Glutamatergic neuron (in vitro differentiated cells): ENCODE measurements around the gene PAEP. TPM values are rescaled to one million over a fixed set of nuclear protein-coding genes. Genes with fewer than 3 reads are reported as not detected.

ENCODE experiments used
- DNase-seq: peaks from one replicate; pipeline ENCODE4 v3.0.0; 2022
- H3K27ac Mint-ChIP-seq: one replicate; pipeline ENCODE4 v1.8.0; 2020; ENCODE audit warnings: mild to moderate bottlenecking, mixed read lengths, inconsistent platforms; ENCODE audit not compliant: unreplicated experiment
- H3K27me3 Mint-ChIP-seq: one replicate; pipeline ENCODE4 v1.8.0; 2020; ENCODE audit warnings: mild to moderate bottlenecking, moderate library complexity, mixed read lengths, inconsistent platforms; ENCODE audit not compliant: unreplicated experiment
- H3K36me3 Mint-ChIP-seq: one replicate; pipeline ENCODE4 v1.8.0; 2020; ENCODE audit warnings: mild to moderate bottlenecking, mixed read lengths, inconsistent platforms; ENCODE audit not compliant: unreplicated experiment
- H3K4me1 Mint-ChIP-seq: one replicate; pipeline ENCODE4 v1.8.0; 2020; ENCODE audit warnings: mild to moderate bottlenecking, low read depth, mixed read lengths, inconsistent platforms; ENCODE audit not compliant: unreplicated experiment
- H3K4me3 Mint-ChIP-seq: one replicate; pipeline ENCODE4 v1.8.0; 2020; ENCODE audit warnings: mild to moderate bottlenecking, mixed read lengths, inconsistent platforms; ENCODE audit not compliant: unreplicated experiment
- H3K9me3 Mint-ChIP-seq: one replicate; pipeline ENCODE4 v1.8.0; 2020; ENCODE audit warnings: mild to moderate bottlenecking, moderate library complexity, mixed read lengths, inconsistent platforms; ENCODE audit not compliant: unreplicated experiment
- CTCF ChIP-seq: fragments of 200-600 bp; sonication (generic); IDR thresholded peaks from one replicate; pipeline ENCODE4 v1.5.0; 2021; ENCODE audit not compliant: partially characterized antibody, unreplicated experiment
- total RNA-seq: library from RNA; stranded (reverse); fragmentation: NEBNext Ultra II Directional; extraction: Animal tissue kit (Norgen Biotek cat#: 25700); gene quantifications from one replicate; pipeline ENCODE4 v1.2.1, GENCODE V29; 2021; ENCODE audit not compliant: unreplicated experiment

PAEP gene
- total RNA-seq, 1 donor from 2014 or later = not detected

- Mint-ChIP-seq H3K27ac (no peak overlapping the region), H3K4me3 (no peak overlapping the region), H3K36me3 (peaks cover 13% of the 10 kb centered on the region), H3K4me1 (peaks cover 2% of the 10 kb centered on the region), H3K27me3 (peaks cover 10% of the 10 kb centered on the region), H3K9me3 (peaks cover 9% of the 10 kb centered on the region)
- TF ChIP-seq CTCF = no peak
- DNase-seq = no peak
These were observed 45.3 kb downstream of the PAEP start for GRCh38 chr9:135606885-135607259.

GRCh38 chr9:135607401-135608293 is 46.1 kb downstream of the PAEP start:
- peaks cover 2% of the 10 kb centered on the region for H3K4me1 Mint-ChIP-seq
- H3K4me3 Mint-ChIP-seq = no peak overlapping the region
- no peak for TF ChIP-seq CTCF
- peaks cover 10% of the 10 kb centered on the region for H3K27me3 Mint-ChIP-seq
- H3K9me3 Mint-ChIP-seq = peaks cover 10% of the 10 kb centered on the region
- H3K36me3 Mint-ChIP-seq = peaks cover 14% of the 10 kb centered on the region
- no peak overlapping the region for H3K27ac Mint-ChIP-seq
- no peak for DNase-seq

DNA sequence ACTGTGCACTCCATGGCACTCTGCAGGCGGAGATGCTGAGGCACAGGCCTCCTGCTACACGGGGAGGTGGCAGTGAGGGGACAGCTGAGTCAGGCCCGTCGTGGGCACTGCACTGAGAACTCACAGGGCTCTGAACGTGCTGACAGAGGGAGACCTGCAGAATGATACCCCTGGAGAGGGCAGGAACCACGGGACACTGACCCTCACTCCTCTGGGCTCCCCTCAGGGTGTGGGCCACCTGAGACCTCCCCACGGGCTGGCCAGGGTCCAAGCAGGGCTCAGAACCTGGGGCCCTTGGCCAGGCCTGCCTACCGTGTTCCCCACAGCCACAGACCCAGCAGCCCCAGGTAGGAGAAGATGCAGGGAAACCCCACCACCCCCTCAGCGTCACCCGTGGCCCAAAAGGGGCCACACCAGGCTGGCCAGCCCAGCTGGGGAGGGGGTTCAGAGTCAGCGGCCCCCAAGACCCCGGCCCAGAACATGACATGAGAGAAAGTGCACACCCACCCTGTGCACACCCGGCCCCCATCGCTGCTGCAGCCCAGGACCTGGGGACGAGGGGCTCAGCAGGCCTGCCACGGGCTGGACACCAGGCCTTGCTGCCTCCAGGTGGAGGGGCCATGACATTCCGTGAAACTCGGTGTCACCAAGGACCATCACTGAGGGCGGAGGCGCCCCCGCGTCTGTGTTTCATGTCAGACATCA is 46.9 kb downstream of the PAEP start:
- Mint-ChIP-seq H3K27ac (no peak overlapping the region), H3K9me3 (peaks cover 10% of the 10 kb centered on the region), H3K4me3 (no peak overlapping the region), H3K4me1 (peaks cover 2% of the 10 kb centered on the region), H3K36me3 (peaks cover 14% of the 10 kb centered on the region), H3K27me3 (peaks cover 10% of the 10 kb centered on the region)
- no peak for TF ChIP-seq CTCF
- no peak for DNase-seq

GRCh38 chr9:135608999-135609317 is 47.4 kb downstream of the PAEP start:
- Mint-ChIP-seq H3K9me3 (peaks cover 10% of the 10 kb centered on the region), H3K27ac (no peak overlapping the region), H3K27me3 (peaks cover 10% of the 10 kb centered on the region), H3K4me1 (peaks cover 2% of the 10 kb centered on the region), H3K36me3 (peaks cover 14% of the 10 kb centered on the region), H3K4me3 (no peak overlapping the region)
- no peak for TF ChIP-seq CTCF
- no peak for DNase-seq
